Left ventricle myocardium inferior (tissue), 1 donor: ENCODE measurements around the gene TBX2. TPM values are rescaled to one million over a fixed set of nuclear protein-coding genes. Genes with fewer than 3 reads are reported as not detected.

Experiments
- DNase-seq: peaks from one replicate; pipeline ENCODE4 v3.0.0-alpha.2; 2020
- H3K27ac ChIP-seq: fragments of 200-600 bp; replicated peaks from 2 replicates; pipeline ENCODE4 v1.8.0; 2021
- H3K27me3 ChIP-seq: fragments of 200-600 bp; 2 replicates; pipeline ENCODE4 v1.8.0; 2021; ENCODE audit warnings: low read depth
- H3K36me3 ChIP-seq: fragments of 200-600 bp; 2 replicates; pipeline ENCODE4 v1.8.0; 2021
- H3K4me1 ChIP-seq: fragments of 200-600 bp; 2 replicates; pipeline ENCODE4 v1.8.0; 2021
- H3K4me3 ChIP-seq: fragments of 200-600 bp; 2 replicates; pipeline ENCODE4 v1.8.0; 2021; ENCODE audit warnings: mild to moderate bottlenecking, moderate library complexity
- H3K9me3 ChIP-seq: fragments of 200-600 bp; replicated peaks from 2 replicates; pipeline ENCODE4 v1.8.0; 2021
- intact Hi-C: fragments of 100-400 bp; cut with micrococcal nuclease; formaldehyde crosslinking; loops from one replicate; pipeline ENCODE4 v1.11.0; 2022
- total RNA-seq: library from RNA; stranded (reverse); fragmentation: NEBNext Ultra II Directional; extraction: Animal tissue kit (Norgen Biotek cat#: 25700); gene quantifications from one replicate; pipeline ENCODE4 v1.2.1, GENCODE V29; 2021
- TF ChIP-seq, protein P1 (sequence below): fragments of 200-600 bp; IDR thresholded peaks from 2 replicates; pipeline ENCODE4 v1.8.0; 2021; ENCODE audit warnings: antibody characterized with exemption, mild to moderate bottlenecking, borderline replicate concordance
- donor health status: DM: no; HTN: yes; CAD: no; lungs with severe emphysema.

The TBX2 gene
- total RNA-seq, 1 donor from 2014 or later = 8.2 TPM

DNA sequence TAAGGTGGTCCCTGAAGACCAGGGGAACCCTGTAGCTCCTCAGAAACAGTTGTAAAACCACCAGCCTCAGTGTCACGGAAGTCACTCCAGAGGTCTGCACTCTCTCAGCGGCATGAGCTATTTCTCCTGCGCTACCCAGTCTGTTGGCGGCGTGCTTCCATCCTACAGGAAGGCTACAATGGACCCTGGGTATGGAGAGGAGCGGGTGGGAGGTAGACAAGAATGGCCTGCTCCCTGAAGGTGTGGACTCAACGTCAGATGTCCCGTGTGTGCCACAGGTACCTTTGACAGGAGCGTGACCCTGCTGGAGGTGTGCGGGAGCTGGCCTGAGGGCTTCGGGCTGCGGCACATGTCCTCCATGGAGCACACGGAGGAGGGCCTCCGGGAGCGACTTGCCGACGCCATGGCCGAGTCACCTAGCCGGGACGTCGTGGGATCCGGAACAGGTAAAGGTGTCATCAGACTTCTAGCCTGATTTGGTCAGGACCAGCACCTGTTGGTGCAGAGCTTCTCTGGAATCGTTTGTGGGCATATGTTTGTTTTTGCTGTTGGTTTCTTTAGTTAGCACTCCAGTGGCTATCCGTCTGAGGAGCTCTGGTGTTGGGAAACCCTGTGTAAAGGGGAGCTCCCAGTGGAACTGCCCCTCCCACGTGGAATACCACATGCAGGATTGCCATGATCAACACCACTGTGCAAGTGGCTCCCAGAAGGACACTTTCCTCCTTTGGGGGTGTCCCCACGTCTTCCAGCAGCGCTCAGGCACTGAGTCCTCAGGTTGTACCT, 31.4 kb upstream of the TBX2 start:
- Histone ChIP-seq H3K27me3 (no peaks in the 10 kb centered on the region), H3K27ac (no peak overlapping the region), H3K36me3 (no peaks in the 10 kb centered on the region), H3K4me1 (peaks cover 11% of the 10 kb centered on the region), H3K9me3 (no peaks in the 10 kb centered on the region), H3K4me3 (no peak overlapping the region)
- DNase-seq = no peak
- intact Hi-C loops = no loop called here
- TF ChIP-seq, protein P1, sequence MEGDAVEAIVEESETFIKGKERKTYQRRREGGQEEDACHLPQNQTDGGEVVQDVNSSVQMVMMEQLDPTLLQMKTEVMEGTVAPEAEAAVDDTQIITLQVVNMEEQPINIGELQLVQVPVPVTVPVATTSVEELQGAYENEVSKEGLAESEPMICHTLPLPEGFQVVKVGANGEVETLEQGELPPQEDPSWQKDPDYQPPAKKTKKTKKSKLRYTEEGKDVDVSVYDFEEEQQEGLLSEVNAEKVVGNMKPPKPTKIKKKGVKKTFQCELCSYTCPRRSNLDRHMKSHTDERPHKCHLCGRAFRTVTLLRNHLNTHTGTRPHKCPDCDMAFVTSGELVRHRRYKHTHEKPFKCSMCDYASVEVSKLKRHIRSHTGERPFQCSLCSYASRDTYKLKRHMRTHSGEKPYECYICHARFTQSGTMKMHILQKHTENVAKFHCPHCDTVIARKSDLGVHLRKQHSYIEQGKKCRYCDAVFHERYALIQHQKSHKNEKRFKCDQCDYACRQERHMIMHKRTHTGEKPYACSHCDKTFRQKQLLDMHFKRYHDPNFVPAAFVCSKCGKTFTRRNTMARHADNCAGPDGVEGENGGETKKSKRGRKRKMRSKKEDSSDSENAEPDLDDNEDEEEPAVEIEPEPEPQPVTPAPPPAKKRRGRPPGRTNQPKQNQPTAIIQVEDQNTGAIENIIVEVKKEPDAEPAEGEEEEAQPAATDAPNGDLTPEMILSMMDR = no peak

DNA sequence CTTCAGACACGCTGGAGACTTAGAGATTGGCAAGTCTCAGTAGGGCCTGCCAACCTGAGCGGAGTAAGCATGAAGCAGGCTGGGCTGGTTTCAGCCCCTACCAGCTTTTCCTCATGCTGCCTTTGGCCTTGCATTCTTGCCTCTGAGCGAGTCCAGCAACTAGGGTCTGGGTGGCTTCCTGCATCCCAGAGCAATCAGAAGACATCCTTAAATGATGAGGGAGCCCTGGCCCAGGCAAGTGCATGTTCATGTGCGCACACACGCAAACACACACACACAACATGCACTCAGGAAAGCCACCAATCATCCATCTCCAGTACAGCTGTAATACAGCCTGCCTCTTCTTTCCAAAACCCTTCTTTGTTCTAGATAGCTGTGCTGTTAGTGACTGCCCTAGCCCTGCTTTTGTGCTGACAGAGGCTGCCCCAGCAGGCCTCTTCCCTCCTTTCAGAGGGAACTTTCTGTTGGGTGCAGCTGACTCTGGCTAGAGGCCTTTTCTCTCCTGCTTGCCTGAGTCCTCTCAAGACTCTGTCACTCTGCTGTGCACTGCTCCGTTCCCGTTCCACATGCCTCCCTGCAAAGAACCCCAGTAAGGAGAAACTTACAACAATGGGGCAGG, 30.7 kb upstream of the TBX2 start:
- H3K36me3 ChIP-seq = no peaks in the 10 kb centered on the region
- peaks cover 11% of the 10 kb centered on the region for H3K4me1 ChIP-seq
- TF ChIP-seq, protein P1 = no peak
- H3K27ac ChIP-seq = no peak overlapping the region
- H3K27me3 ChIP-seq = no peaks in the 10 kb centered on the region
- no peak for DNase-seq
- no peaks in the 10 kb centered on the region for H3K9me3 ChIP-seq
- intact Hi-C loops = no loop called here
- no peak overlapping the region for H3K4me3 ChIP-seq

DNA sequence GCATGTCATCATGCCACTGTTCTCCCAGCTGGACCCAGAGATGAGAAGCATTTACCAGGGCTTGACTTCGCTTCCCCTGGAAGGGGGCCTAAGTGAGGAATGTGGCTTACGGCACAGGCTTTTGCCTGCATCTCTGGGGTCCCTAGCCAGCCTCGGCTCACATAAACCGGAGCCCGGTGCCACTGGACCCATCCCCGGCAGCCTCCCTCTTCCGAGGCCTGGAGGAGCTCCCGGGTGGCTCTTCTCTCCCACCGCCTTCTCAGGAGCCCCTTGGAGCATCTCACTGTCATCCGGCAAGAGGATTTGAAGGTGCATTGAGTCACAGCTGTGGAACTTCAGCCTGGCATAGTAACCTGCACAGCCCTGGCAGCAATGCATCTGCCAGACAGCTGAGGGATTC, 29.9 kb upstream of the TBX2 start:
- Histone ChIP-seq H3K4me3 (no peak overlapping the region), H3K27ac (no peak overlapping the region), H3K27me3 (no peaks in the 10 kb centered on the region), H3K9me3 (no peaks in the 10 kb centered on the region), H3K36me3 (no peaks in the 10 kb centered on the region), H3K4me1 (peaks cover 11% of the 10 kb centered on the region)
- TF ChIP-seq, protein P1 = no peak
- no peak for DNase-seq
- intact Hi-C loops = no loop called here

DNA sequence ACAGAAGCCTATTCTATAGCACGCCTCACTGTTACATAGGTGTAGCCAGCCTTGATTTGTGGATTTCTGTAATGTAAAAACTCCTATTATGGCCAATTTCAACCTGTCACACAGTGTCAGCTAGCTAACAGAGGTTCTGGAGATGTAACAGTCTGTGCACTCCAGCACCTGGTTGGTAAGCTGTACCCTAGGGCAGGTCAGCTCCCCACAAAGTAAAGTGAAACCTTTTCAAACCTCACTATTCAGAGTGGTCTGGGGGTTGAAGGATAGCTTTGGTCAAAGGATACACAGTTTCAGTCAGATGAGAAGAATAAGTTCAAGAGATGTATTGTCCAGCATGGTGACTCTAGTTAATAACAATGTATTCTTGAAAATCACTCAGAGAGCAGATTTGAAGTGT, 28.5 kb upstream of the TBX2 start:
- Histone ChIP-seq H3K4me1 (peaks cover 5% of the 10 kb centered on the region), H3K36me3 (no peaks in the 10 kb centered on the region), H3K4me3 (no peak overlapping the region), H3K27ac (no peak overlapping the region), H3K27me3 (no peaks in the 10 kb centered on the region), H3K9me3 (no peaks in the 10 kb centered on the region)
- DNase-seq = no peak
- intact Hi-C loops = no loop called here
- TF ChIP-seq, protein P1 = no peak

DNA sequence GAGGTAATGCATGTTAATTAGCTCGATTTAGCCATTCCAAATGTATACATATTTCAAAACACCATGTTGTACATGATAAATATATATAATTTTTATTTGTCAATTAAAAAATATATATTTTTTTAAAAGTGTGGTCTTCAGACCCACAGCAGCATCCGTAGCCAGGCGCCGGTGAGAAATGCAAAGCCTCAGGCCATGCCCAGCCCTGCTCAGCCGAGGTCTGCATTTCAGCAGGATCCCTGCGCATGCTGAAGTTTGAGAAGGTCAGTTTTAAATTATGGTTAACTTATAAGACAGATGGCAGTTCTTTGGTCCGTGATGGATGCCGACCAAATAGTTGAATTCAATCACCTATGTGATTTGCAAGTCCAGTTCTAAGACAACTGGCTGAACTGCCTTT, 28.0 kb upstream of the TBX2 start:
- H3K27ac ChIP-seq = no peak overlapping the region
- TF ChIP-seq, protein P1 = no peak
- intact Hi-C loops = no loop called here
- H3K4me1 ChIP-seq = peaks cover under 1% of the 10 kb centered on the region
- no peaks in the 10 kb centered on the region for H3K36me3 ChIP-seq
- no peaks in the 10 kb centered on the region for H3K9me3 ChIP-seq
- no peak for DNase-seq
- H3K27me3 ChIP-seq = no peaks in the 10 kb centered on the region
- H3K4me3 ChIP-seq = no peak overlapping the region
